CD4-positive, alpha-beta T cell treated with Interleukin-17A for 4 hours (primary cell): Measurements from ENCODE around the gene TACR2.

Source experiments
- DNase-seq: peaks from one replicate; pipeline ENCODE4 v3.0.0-alpha.2; 2020; ENCODE audit warnings: mixed read lengths

TACR2 gene

DNA sequence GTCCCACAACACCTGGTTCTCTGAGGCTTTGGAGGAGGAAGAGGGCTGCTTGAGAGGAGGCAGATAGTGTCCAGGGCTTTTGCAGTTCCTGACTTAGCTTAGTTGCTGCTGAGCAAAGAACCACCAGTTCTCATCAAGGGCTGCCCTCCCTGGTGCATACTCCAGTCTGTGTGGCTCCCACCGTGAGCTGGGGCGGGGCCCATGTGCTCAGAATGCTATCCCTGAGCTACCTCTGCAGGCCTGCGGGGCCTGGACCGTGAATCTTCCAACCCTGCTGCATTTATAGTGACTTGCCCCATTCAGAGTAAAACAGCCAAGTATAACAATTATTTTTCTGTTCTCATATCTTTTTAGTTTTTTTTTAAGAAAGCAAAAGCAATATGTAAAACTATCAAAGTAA lies 49.2 kb downstream of the TACR2 start:
- no peak for DNase-seq

DNA sequence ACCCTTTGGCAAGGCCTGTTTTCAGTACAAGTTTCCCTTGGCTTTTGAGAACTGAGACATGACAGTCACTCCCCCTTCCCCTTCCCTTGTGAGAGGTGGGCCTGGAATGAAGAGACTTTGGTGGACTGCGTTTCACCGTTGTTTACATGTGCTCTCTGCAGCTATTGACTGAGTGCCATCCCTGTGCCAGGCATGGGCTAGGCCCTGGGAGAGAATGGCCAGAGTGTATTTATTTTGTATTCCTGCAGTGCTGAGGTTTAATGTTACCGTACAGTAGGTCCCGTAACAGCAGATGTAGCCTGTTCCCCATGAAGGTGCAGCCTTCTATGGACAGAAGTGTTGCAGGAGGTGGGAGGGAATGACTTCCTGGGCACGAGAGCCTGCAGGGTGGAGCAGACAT lies 50.0 kb downstream of the TACR2 start:
- no peak for DNase-seq

DNA sequence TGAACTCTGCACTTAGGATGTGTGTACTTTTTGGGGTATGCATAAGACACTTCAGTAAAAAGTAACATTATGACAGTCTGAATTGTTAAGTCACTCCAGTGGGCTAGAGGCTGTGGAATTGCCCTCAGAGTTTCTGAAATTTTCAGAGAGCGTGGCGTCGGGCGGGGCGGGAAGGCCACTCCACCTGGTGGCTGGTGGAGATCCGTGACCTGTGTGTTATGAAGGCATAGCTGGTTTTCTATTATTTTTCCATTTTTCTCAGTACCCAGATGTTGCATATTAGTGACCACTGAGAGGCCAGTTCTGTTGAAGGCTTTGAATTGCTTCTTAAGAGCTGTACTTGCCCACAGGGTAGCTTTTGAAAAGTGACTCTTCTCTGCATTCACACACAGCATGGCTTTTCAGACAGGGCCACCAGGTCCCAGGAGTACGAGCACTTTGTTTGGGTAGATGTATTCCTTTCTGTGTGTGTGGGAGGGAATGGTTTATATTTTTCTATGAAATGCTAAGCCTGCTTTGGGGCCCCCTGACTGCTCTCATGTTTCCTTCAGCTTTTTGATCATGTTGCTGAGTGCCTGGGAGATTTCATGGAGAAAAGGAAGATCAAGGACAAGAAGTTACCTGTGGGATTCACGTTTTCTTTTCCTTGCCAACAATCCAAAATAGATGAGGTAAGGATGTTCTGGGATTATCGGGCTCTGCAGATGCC lies 52.3 kb downstream of the TACR2 start:
- DNase-seq: peak; percentile 27

DNA sequence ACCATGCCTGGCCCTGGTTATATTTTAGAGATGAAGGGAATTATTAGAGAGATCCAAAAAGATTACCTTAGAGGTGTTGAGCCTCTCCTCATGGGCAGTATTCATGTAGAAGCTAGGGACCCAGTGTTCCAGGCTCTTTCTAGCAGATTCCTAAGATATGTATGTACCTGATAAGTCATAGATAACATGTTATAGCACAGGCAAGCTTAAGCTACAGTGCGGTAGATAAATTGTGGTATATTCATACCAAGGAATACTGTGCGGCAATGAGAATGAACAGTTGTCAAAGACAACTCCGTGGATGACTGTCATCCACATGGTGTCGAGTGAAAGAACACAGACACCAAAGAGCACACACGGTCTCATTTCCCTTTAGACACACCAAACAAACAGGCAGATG lies 53.1 kb downstream of the TACR2 start:
- DNase-seq: no peak

DNA sequence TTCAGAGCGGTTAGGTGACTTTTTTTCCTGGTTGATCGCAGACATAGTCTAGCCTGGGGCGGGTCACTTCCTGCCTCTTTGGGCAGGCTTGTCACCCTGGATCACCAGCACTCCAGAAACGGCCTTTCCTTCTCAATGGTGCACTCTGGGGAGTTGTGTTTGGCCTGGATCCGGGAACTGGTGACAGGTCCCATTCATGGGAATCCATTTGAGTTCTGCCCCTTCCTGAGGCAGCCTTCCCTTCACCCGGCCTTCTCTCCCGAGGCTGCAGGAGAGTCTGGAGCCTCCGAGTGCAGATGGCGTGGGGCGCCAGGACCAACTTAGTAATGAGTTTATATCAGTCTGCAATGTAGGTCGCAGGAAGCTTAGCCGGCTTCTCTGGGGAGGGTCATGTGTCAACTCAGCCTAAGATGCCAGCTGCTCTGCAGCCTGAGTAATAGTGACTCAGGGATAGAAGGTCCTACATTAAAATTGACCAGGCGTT lies 54.2 kb downstream of the TACR2 start:
- peak; percentile 67 for DNase-seq

DNA sequence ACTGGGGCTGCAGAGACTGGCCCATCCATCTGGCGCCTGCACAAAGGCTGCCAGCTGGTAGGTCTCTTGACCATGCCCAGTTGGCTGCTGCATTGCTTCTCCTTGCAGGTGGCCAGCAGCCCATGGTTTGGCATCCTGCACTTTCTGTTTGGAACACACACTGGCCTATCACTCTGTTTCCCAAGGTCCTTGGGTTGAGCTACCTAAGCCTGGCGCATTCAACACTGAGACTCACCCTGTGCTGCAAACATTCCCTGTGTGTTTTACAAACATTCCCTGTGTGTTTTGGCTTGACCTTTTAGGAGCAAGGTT lies 55.5 kb downstream of the TACR2 start:
- DNase-seq: no peak

DNA sequence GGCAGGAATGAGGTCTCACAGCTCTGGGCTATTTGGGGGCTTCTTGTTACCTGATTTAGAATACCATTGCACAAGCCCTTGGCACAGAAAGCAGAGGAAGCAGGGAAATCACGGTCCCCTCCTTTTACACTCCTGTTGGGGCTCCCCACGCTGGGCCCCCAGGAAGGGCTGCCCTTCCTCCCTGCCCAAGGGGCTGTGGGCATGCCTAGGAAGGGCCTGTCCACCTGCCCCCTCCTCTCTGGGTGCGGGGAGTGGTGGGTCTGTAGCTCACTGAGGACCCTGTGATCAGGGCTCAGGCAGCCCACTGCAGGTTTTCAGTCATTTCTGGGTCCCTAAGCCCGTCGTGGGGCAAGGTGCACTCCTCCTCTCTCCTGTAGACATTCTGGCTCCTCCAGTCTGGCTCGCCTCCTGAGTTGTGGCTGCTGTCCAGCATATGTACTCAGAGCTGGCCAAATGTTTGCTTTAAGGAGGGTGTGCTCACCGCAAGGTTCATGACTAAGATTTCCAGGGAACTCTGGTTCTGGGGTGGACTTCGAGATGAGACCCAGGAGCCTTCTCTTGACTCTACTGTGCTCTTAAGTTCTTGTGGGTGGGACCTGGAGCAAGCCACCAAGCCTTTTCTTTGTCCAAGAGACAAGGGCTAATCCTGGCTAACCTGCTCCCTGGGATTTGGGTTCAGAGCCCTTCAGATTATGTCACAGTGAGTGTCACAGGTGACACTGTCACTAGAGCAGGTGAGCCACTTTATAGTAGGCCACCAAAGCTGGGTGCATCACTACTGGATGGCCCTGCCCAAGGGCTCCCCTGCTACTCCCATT lies 56.0 kb downstream of the TACR2 start:
- no peak for DNase-seq

DNA sequence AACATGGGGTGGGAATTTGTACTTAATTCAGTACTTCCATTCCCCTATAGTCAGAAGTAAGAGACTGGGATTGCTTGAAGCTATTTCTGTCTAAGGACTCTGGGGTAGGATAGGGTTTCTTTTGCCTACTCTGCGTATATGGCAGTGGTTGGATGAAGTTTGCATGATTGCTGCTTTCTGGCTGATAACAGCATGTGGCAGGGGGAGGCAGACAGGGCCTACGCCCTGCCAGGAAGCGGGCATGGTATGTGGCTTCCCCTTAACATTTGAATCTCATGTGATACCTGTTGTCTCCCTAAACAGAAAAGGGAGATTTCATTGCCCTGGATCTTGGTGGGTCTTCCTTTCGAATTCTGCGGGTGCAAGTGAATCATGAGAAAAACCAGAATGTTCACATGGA lies 57.1 kb downstream of the TACR2 start:
- DNase-seq: peak; percentile 74

DNA sequence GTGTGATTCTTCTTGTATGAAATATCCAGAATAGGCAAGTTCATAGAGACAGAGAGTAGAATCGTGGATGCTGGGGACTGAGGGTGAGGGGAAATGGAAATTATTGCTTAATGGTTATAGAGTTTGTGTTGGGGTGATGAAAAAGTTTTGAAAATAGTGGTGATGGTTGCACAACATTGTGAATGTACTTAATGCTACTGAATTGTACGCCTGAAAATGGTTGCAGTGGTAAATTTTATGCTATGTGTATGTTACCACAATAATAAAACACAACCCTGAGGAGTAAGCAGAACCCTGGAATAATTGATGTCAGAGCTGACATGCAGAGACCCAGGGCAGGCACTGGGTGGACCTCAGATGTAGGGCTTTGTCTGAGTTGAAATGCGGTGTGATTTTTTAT lies 57.6 kb downstream of the TACR2 start:
- no peak for DNase-seq

DNA sequence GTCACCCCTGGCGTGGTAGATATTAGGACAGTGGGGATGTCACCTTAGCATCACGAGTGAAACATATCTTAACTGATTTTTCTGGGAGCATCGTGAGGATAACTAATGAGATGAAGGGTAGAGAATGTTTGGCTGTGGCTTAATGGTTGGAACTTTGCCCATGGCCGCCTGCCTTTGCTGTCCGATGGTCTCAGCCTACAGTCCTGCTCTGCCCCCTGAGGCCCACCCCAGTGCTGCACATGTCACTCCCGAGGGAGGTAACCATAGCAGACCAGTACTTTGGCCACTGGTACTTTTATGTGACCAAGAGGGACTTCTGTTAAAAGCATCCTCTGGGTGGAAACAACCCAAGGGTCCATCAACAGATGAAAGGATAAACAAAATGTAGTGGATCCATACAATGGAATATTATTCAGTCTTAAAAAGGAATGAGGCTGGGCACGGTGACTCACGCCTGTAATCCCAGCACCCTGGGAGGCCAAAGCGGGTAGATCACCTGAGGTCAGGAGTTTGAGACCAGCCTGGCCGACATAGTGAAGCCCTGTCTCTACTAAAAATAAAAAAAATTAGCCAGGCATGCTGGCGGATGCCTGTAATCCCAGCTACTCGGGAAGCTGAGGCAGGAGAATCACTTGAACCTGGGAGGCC lies 58.4 kb downstream of the TACR2 start:
- no peak for DNase-seq

DNA sequence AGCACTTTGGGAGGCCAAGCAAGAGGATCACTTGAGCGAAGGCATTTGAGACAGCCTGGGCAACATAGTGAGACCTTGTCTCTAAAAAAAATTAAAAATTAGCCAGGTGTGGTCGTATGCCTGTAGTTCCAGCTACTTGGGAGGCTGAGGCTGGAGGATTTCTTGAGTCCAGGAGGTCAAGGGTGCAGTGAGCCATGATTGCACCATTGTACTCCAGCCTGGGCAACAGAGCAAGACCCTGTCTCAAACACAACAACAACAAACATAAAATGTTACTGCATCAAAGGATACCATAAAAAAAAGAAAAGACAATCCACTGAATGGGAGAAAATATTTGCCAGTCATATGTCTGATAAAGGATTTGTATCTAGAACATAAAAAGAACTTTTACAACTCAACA lies 60.5 kb downstream of the TACR2 start:
- DNase-seq: no peak

DNA sequence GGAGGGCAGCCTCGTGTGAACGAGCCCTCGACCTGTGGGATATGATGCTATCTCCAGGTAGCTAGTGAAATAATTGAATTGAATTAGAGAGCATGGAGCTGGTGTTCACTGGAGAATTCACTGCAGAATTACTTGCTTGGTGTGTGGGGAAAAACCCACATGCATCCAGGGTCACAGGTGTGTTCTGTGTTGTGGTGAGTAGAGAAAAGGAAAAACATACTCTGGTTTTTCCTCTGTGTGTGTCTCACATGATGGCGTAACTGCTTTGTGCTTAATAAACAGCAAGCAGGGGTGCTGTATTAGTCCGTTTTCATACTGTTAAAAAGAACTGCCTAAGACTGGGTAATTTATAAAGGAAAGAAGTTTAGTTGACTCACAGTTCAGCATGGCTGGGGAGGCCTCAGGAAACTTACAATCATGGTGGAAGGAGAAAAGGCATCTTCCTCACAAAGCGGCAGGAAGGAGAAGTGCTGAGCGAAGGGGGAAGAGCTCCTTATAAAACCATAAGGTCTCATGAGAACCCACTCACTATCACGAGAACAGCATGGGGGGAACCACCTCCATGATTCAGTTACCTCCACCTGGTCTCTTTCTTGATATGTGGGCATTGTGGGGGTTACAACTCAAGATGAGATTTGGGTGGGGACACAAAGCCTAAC lies 62.6 kb downstream of the TACR2 start:
- DNase-seq: no peak
